Activated CD4-positive, alpha-beta T cell treated with anti-CD3 and anti-CD28 coated beads, Interleukin-2, amount 50 U/mL, for 16 hours (primary cell): Measurements from ENCODE around the gene PARP6.

Experiments used
- DNase-seq: peaks from one replicate; pipeline ENCODE4 v3.0.0-alpha.2; 2020

Gene PARP6, protein sequence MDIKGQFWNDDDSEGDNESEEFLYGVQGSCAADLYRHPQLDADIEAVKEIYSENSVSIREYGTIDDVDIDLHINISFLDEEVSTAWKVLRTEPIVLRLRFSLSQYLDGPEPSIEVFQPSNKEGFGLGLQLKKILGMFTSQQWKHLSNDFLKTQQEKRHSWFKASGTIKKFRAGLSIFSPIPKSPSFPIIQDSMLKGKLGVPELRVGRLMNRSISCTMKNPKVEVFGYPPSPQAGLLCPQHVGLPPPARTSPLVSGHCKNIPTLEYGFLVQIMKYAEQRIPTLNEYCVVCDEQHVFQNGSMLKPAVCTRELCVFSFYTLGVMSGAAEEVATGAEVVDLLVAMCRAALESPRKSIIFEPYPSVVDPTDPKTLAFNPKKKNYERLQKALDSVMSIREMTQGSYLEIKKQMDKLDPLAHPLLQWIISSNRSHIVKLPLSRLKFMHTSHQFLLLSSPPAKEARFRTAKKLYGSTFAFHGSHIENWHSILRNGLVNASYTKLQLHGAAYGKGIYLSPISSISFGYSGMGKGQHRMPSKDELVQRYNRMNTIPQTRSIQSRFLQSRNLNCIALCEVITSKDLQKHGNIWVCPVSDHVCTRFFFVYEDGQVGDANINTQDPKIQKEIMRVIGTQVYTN

DNA sequence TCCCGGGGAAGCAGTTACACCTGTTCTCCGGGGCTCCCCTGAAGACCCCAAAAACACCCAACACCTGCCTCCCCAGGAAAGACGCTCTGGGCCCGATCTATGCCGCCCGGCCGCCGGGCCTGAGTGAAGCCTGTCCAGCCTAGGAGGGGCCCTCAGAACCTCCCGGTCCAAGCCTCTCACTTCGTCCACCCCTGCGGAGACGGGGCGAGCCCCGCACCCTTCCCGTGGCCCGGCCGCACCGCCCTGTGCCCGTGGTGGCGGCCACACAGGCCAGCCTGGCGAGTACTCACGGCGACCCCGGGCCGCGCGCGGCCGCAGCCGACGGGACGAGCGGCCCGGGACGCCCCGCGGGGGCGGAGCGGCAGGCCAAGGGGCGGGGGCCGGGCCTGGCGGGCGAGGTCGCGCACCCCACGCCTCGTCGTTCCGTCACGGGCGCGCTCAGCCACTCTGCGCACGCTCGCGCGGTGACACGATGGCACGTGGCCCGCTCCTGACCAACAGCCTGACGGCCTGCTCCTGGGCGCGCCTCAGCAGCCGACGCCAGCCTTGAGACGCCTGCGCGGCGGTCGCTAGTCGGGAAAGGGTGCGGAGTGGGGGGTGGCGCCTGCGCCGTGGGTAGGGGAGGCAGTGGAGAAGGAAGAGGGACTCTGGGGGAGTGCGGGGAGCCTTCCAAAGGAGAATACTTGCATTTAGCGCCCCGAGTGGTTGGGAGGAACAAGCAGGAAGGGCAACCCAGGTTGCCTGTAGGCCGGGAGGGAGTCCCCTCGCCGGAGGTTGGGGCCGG lies at the start of gene PARP6:
TSS of gene PARP6 (minus strand) at position 342 of the 784 bp plus-strand sequence. CDS start 5,077 bp downstream, outside the sequence.
- DNase-seq, result peak; percentile 99

- DNase-seq, result peak; percentile 51
These were observed 47.8 kb upstream of the PARP6 start, which contains the start of gene CELF6 for GRCh38 chr15:72319985-72320671. CELF6 (minus strand) TSS chr15:72320157; CDS start chr15:72319874, 283 bp downstream.

DNA sequence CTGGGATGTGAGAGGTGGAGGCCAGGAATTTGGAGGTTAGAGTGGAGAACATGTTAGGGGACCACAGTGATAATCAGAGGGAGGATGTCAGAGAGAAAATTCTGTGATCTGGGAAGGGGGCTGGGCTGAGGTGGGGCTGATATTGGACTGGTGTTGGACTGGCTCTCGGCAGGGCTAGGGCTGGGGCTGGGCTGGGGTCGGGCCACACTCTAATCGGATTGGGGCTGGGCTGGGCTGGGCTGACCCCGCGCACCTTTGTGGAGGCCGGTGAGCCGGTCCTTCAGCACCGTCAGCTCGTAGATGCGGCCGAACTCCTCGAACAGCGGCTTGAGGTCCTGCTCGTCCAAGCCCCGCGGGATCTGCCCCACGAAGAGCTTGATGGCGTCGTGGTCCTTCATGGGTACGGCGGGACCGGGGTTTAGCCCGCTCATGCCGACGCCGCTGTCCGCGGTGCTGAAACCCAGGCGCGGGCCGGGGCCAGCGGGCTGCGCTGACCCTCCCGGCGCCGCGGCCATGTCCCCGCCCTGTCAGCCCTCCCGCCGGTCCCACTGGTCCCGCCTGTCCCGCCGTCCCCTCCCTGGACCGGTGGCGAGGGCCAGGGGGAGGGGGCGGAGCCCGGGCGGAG lies 47.1 kb upstream of the PARP6 start:
- no peak for DNase-seq

DNA sequence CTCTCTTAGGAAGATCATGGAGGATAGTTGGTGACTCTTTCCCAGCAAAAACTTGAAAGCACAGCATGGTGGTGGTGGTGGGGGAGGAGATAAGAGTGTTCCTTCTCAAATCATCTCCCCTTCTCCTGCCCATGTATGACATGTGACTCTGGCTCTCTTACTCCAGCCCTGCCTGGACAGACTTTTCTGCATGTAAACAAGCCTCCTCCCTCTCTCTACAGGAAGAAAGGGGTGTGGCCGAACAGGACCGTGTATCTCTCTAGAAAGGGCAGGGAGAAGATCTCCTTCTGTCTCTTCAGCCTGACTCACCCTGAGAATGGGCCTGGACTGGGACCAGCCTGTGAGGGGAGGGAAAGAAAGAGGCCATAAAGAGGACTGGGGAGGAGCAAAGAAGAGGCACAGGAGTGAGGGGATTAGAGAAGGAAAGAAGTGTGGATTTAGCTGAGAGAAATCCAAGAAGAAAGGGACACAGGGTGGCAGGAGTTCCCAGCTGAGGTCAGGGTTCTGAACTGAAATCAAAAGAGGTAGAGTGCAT lies 46.1 kb upstream of the PARP6 start:
- no peak for DNase-seq

- no peak for DNase-seq
These were observed 43.5 kb upstream of the PARP6 start for GRCh38 chr15:72315706-72316370.

DNA sequence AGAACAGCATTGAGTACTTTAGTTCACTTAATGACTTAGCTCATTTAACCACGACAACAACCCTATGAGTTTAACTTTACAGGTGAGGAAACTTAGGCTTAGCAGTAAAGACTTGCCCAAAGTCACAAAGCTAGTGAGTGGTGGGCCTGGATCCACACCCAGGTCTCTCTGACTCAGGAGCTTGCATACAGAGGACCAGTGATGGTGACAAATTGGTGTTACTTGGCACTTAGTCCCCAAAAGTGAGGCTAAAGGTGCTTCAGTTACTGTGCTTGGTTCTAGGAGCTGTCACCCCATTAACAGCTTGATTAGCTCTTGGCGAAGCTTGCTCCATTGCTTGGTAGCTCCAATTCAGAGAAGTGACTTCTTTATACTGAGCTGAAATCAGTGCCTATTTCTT lies 41.5 kb upstream of the PARP6 start:
- DNase-seq, result no peak

- DNase-seq, result no peak
These were observed 41.1 kb upstream of the PARP6 start for GRCh38 chr15:72313448-72313840.

- peak; percentile 70 for DNase-seq
These were observed 40.5 kb upstream of the PARP6 start for GRCh38 chr15:72312605-72313447.

- DNase-seq, result no peak
These were observed 34.7 kb upstream of the PARP6 start for GRCh38 chr15:72307026-72307425.

- DNase-seq, result peak; percentile 61
These were observed 33.9 kb upstream of the PARP6 start for GRCh38 chr15:72306211-72306785.

DNA sequence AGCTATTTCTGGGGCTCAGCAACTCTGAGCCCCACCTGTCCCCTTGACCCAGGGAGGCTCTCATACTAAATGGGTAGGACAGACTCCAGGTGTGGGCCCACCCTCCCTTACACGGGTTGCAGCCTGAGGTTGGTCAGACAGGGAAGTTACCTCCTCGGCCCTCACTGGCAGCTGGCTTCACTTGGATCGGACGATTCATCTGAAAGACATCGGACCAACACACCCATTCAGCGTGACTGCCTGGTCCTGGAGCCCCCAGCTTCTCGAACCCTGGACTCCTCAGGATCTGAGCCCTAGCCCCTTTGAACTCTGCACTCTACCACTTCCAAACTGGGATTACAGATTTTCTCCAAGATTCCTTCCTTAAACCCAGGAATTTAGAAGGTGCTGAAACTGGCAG lies 32.2 kb upstream of the PARP6 start:
- no peak for DNase-seq

DNA sequence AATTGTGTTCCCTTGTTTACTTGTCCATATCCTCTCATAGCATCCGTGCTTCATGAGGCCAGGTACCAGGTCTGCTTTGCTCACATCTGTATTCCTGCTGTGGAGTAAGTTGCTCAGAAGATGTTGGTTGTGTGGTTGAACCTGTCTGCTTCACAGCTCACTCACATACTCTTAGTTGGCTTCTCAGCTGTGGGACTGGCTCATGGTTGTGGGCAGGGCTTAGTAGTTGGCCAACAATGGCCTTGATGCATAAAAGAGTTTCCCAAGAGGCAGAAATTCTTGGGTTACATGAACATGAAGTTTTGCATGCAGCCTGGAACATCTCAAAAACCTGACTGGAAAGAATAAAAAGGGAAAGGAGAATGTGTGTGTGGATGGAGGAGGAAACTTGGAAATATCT lies 30.6 kb upstream of the PARP6 start:
- DNase-seq, result no peak

- no peak for DNase-seq
These were observed 17.4 kb upstream of the PARP6 start for GRCh38 chr15:72289597-72290325.

DNA sequence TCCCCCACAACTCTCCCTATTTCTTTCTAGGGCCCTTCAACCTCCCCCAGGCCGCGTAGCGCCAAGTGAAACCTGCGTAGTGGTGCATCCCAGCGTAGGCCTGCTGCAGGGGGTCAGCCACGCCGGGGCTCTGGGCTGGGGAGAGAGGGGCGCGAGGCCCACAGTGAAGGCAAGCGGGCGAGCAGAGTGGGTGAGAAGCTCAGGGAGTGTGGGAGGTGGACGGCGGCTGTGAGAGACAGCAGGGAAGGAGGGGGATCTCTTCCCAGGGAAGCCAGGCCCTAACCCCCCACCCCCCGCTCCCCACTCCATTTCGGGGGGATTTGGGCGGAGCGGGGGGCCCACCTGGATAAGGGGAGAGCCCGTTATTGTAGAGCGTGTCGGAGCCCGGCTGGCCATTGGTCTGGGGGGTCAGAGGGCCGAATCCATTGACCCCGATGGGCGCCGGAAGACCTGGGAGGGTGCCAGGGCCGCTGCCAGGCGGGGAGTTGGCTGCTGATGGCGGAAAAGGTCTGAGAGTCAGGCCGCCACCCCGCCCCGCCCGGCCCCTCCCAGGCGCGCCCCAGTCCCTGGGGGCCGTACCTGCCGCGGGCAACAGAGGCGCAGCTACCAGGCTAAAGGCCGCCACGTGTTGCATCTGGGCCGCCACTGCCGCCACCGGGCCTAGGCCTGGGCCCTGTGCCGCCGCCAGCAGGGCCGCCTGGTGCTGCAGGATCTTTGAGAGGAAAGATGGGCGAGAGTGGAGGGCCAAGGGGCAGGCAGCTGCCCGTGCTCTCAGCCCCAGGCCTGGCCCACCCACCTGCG lies 16.6 kb upstream of the PARP6 start:
- DNase-seq, result no peak

DNA sequence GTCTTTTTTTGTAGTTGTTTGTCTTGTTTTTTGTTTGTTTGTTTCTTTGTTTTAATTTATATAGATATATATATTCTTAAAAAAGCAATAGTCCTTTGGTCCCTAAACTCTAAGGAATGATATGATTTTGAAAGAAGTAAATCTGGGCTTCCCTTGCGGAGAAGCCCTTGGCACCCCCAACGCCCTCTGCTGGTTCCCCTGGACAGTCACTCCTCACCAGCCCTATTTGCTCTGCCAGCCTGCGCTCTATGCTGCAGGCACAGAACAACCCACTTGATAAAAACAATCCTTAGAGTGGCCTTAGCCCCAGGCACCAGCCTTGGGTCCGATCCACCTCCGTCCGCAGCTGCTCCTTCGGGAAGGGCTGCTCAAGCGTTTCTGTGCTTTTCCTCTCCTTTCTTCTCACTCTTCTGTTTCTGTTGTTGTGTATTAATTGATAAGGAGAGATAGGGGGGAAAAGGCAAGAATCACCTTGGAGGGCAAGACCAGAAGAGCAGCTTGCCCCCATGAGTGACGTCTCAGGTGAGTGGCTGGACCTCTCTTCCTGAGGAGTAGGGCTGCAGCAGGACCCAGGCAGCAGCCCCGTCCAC lies 13.7 kb upstream of the PARP6 start:
- peak; percentile 32 for DNase-seq

GRCh38 chr15:72285402-72285801 lies 13.0 kb upstream of the PARP6 start:
- DNase-seq, result no peak

- DNase-seq, result no peak
These were observed 12.4 kb upstream of the PARP6 start for GRCh38 chr15:72284781-72285180.

DNA sequence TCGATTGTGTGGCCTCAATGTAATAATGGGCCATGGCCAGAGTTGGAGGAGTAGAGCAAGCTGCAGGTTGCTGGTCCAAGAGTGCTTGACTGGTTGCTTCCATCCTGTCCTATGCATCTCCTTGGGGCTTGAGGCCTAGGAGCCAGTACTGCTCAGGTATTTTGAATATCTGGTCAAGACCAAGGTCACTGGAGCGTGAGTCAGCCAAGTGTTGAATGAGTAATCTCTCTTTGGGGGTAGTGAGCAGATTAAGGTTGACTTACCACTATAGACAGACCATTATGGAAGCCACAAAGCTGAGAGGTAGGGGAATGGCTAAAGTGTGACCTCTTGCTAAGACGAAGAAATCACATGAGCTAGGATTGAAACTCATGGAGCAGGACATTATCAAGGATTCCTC lies 9.4 kb upstream of the PARP6 start:
- DNase-seq, result no peak
